Neural crest cell (in vitro differentiated cells): Measurements from ENCODE around the gene C1QTNF12. TPM values are rescaled to one million over a fixed set of nuclear protein-coding genes. Genes with fewer than 3 reads are reported as not detected.
A peak's percentile ranks its signal among the peaks of the same experiment; 100 is the strongest.

Source experiments
- DNase-seq: peaks from one replicate; pipeline ENCODE4 v3.0.0; 2021; ENCODE audit warnings: low read depth, mixed read lengths, low spot score
- H3K27ac Mint-ChIP-seq: one replicate; pipeline ENCODE4 v1.8.0; 2021; ENCODE audit warnings: mild to moderate bottlenecking, mixed read lengths; ENCODE audit not compliant: unreplicated experiment
- H3K27me3 Mint-ChIP-seq: 2 replicates; pipeline ENCODE4 v1.8.0; 2021; ENCODE audit warnings: low read depth, mild to moderate bottlenecking, mixed read lengths
- H3K36me3 Mint-ChIP-seq: 2 replicates; pipeline ENCODE4 v1.8.0; 2021; ENCODE audit warnings: low read depth, mild to moderate bottlenecking, mixed read lengths
- H3K4me1 Mint-ChIP-seq: 2 replicates; pipeline ENCODE4 v1.8.0; 2021; ENCODE audit warnings: mixed read lengths
- H3K4me3 Mint-ChIP-seq: one replicate; pipeline ENCODE4 v1.8.0; 2021; ENCODE audit warnings: mild to moderate bottlenecking, mixed read lengths
- H3K9me3 Mint-ChIP-seq: 2 replicates; pipeline ENCODE4 v1.8.0; 2021; ENCODE audit warnings: mixed read lengths
- total RNA-seq: library from RNA; stranded (reverse); gene quantifications from 2 replicates; pipeline ENCODE4 v1.2.1, GENCODE V29; 2021
- TF ChIP-seq, protein P1 (sequence below): fragments of 200-600 bp; sonication (generic); conservative IDR thresholded peaks from 2 replicates; pipeline ENCODE4 v1.5.0; 2021; ENCODE audit warnings: antibody characterized with exemption, mild to moderate bottlenecking

Gene C1QTNF12
- total RNA-seq, 1 donor from 2014 or later, result 0.79 TPM

DNA sequence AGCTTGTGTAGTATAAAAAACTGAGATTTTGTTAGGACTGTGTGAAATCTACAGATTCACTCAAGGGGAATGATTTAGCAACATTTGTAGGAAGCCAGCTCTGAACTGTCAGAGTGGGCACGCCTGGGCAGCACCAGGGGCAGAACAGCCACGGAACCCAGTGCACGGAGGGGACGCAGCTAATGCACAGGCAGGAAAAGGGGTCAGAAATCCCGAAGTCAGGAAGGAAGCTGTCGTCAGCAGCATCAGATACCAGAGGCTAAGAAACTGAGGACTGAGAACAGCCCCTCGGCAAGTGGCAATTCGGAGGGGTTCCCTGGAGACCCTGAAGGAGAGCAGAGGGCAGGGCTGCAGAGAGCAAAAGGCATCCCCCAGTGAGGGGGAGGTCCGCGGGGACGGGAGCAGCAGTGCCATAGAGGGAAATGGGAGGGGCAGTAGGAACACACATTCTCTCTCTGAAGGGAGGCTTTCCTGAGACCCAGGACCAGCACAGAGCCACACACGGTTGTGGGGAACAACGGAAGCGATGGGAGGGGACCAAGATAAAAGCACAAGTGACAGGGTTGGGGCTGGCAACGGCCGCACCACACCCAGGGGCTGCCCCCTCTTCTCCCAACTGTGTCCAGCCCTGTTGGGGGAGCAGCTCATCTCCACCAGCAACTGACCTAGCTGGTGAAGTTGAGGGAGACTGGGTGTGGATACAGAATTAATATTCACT, 14.5 kb upstream of the C1QTNF12 start:
- Mint-ChIP-seq H3K4me3 (no peak overlapping the region), H3K27ac (no peak overlapping the region), H3K27me3 (no peaks in the 10 kb centered on the region), H3K9me3 (no peaks in the 10 kb centered on the region), H3K4me1 (no peaks in the 10 kb centered on the region), H3K36me3 (peaks cover 16% of the 10 kb centered on the region)
- TF ChIP-seq, protein P1, sequence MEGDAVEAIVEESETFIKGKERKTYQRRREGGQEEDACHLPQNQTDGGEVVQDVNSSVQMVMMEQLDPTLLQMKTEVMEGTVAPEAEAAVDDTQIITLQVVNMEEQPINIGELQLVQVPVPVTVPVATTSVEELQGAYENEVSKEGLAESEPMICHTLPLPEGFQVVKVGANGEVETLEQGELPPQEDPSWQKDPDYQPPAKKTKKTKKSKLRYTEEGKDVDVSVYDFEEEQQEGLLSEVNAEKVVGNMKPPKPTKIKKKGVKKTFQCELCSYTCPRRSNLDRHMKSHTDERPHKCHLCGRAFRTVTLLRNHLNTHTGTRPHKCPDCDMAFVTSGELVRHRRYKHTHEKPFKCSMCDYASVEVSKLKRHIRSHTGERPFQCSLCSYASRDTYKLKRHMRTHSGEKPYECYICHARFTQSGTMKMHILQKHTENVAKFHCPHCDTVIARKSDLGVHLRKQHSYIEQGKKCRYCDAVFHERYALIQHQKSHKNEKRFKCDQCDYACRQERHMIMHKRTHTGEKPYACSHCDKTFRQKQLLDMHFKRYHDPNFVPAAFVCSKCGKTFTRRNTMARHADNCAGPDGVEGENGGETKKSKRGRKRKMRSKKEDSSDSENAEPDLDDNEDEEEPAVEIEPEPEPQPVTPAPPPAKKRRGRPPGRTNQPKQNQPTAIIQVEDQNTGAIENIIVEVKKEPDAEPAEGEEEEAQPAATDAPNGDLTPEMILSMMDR, result no peak
- DNase-seq, result no peak

DNA sequence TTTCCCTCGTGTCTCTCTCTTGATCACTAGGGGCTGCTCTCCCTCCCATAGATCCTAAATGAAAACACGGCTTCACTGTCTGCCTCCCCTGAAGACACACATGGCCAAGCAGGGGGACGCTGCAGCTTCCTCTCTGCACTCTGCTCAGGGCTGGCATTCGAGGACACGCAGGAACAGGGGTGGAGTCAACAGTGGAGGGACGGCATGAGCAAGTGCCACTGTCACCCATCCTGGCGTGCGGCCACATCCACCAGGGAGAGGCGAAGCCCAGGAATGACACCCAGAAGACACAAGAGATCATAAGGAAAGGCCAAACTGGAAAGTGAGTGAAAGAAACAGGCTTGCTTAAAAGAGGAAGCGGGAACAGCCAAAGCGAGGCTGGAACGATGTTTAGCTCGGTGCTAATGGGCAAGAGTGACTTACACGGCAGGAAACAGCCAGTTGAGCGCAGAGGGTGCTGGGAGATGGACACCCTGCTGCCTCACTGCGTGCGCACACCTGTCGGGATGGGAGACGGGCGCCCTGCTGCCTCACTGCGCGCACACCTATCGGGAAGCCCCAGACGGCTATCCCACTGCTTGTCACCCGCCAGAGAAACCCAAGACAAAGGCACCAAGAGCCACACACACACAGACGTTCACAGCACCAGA, 13.6 kb upstream of the C1QTNF12 start:
- Mint-ChIP-seq H3K36me3 (peaks cover 12% of the 10 kb centered on the region), H3K4me1 (no peaks in the 10 kb centered on the region), H3K4me3 (peak overlapping the region; percentile 16), H3K27me3 (no peaks in the 10 kb centered on the region), H3K27ac (no peak overlapping the region), H3K9me3 (no peaks in the 10 kb centered on the region)
- DNase-seq, result no peak
- TF ChIP-seq, protein P1, result no peak

DNA sequence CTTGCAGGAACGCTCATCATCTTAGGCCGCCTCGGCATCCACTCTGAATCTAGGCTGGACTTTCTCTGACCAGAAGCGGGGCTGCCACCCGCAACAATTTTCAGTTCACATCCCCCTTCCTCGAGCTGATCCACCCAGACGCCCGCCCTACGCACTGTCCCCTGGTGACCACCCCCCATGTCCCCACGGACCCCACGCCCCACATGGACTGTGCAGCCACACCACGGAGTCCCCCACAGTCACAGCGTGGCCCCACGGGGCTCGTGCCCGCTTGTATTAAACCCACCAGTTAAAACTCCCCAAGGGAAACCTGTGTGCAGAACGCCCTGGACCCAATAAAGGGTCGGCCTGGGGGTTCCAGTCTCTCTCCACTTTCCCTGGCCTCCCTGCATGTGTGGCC, 13.0 kb upstream of the C1QTNF12 start:
- Mint-ChIP-seq H3K4me1 (no peaks in the 10 kb centered on the region), H3K36me3 (peaks cover 12% of the 10 kb centered on the region), H3K27ac (no peak overlapping the region), H3K9me3 (no peaks in the 10 kb centered on the region), H3K27me3 (no peaks in the 10 kb centered on the region), H3K4me3 (peak overlapping the region; percentile 16)
- TF ChIP-seq, protein P1, result no peak
- no peak for DNase-seq

DNA sequence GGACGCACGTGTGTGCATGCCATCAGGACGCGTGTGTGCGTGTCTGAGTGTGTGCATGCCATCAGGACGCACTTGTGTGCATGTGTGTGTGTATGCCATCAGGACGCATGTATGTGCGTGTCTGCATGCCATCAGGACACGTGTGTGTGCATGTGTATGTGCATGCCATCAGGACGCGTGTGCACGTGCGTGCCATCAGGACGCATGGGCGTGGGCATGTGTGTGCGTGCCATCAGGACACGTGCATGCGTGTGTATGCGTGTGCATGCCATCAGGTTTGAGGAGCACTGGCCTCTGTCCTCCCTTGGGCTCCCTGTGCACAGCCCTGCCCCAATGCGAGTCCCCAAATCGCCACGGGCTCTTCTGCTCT, 12.6 kb upstream of the C1QTNF12 start:
- TF ChIP-seq, protein P1, result no peak
- Mint-ChIP-seq H3K27ac (no peak overlapping the region), H3K4me1 (no peaks in the 10 kb centered on the region), H3K36me3 (peaks cover 12% of the 10 kb centered on the region), H3K9me3 (no peaks in the 10 kb centered on the region), H3K27me3 (no peaks in the 10 kb centered on the region), H3K4me3 (no peak overlapping the region)
- no peak for DNase-seq

DNA sequence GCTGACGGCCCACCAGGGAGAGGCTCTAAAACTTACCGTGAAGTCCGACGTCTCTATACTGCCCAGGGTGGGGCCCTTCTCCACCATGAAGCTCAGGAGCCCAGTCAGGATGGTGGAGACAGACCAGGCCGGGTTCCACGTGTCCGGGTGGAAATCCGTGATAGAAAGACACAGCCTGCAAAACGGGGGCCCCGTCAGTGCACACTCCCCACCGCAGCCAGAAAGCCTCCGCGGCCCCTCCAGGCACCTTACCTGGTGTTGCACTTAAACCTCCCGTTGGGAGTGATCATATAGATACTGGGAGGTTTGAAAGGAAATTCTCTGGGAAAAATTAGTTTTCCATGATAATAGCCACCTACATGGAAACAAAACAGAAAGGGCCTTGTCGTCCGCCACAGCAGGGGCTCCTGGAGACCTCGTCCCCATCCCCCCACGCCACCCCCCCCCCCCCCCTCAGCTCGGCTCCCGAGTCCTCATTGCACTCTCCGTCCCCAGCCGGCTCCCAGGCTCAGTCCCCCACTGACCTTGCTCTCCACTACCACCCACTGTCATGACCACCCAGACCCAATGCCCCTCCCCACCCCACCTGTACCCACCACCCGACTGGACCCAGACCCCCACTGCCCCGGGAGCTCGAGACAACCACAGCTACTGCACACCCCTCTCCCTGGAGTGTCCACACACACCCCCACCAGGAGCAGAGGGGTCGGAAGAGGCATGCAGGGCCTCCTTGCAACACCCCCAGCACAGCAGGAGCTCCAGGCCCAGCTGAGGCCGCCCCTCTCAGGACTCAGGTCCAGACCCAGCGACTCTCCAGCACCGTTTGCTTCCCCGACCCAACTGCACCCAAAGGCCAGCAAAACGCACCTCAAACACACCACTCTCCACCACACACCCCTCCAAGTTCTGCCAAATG, 10.7 kb upstream of the C1QTNF12 start:
- Mint-ChIP-seq H3K27me3 (no peaks in the 10 kb centered on the region), H3K36me3 (peaks cover 12% of the 10 kb centered on the region), H3K4me3 (no peak overlapping the region), H3K4me1 (no peaks in the 10 kb centered on the region), H3K27ac (no peak overlapping the region), H3K9me3 (no peaks in the 10 kb centered on the region)
- no peak for DNase-seq
- TF ChIP-seq, protein P1, result no peak
